GM19438 (cell line): Measurements from ENCODE around the gene DAZAP1.

Source experiments
- ATAC-seq: cut with Tn5 transposase; IDR thresholded peaks from one replicate; pipeline ENCODE4 v1.9.1; 2021; ENCODE audit warnings: low read depth; ENCODE audit not compliant: unreplicated experiment

Gene DAZAP1

GRCh38 chr19:1392939-1393530, 14.4 kb upstream of the DAZAP1 start:
- ATAC-seq: no peak

GRCh38 chr19:1393841-1394240, 13.5 kb upstream of the DAZAP1 start:
- ATAC-seq: no peak

- no peak for ATAC-seq
These were observed 12.9 kb upstream of the DAZAP1 start for GRCh38 chr19:1394252-1395193.

GRCh38 chr19:1395194-1396018, 12.0 kb upstream of the DAZAP1 start:
- no peak for ATAC-seq

- ATAC-seq: no peak
These were observed 11.2 kb upstream of the DAZAP1 start for GRCh38 chr19:1396019-1396767.

GRCh38 chr19:1396768-1397679, 10.4 kb upstream of the DAZAP1 start:
- no peak for ATAC-seq

- no peak for ATAC-seq
These were observed 9.5 kb upstream of the DAZAP1 start for GRCh38 chr19:1397838-1398237.

GRCh38 chr19:1399079-1399478, 8.3 kb upstream of the DAZAP1 start:
- no peak for ATAC-seq

- no peak for ATAC-seq
These were observed 7.6 kb upstream of the DAZAP1 start for GRCh38 chr19:1399745-1400144.

- ATAC-seq: no peak
These were observed 6.9 kb upstream of the DAZAP1 start for GRCh38 chr19:1400281-1401137.

- no peak for ATAC-seq
These were observed 6.1 kb upstream of the DAZAP1 start, which contains the start of gene GAMT for GRCh38 chr19:1401138-1401888. Gene GAMT, minus strand, starts transcription at chr19:1401542. Its CDS starts 66 bp downstream, at chr19:1401476.

GRCh38 chr19:1401889-1402217, 5.5 kb upstream of the DAZAP1 start:
- no peak for ATAC-seq

GRCh38 chr19:1402411-1403070, 4.8 kb upstream of the DAZAP1 start:
- ATAC-seq: no peak

GRCh38 chr19:1406774-1407527, 435 bp upstream of the DAZAP1 start:
- peak; percentile 45 for ATAC-seq

GRCh38 chr19:1408300-1409203, 1.2 kb downstream of the DAZAP1 start:
- ATAC-seq: no peak
